GM23248 (cell line): ENCODE data around the gene SLC8A2.

Experiments
- EZH2 ChIP-seq: fragments of 200-600 bp; sonication (generic); IDR thresholded peaks from 2 replicates; pipeline ENCODE4 v1.6.1; 2018; ENCODE audit warnings: antibody characterized with exemption, mild to moderate bottlenecking; ENCODE audit not compliant: insufficient read depth, poor library complexity, severe bottlenecking
- EZH2phosphoT487 ChIP-seq: fragments of 200-600 bp; sonication (generic); IDR thresholded peaks from 2 replicates; pipeline ENCODE4 v1.6.1; 2018; ENCODE audit warnings: antibody characterized with exemption, moderate library complexity, mild to moderate bottlenecking, low read depth; ENCODE audit not compliant: insufficient read depth

GRCh38 chr19:47483800-47484690, 12.4 kb upstream of the SLC8A2 start, which contains the start of gene KPTN:
- TF ChIP-seq EZH2, result no peak
- TF ChIP-seq EZH2phosphoT487, result no peak
